GM12878 (cell line): Measurements from ENCODE around the gene PRMT7.

Experiments used
- CBX5 ChIP-seq: sonication (generic); IDR thresholded peaks from 2 replicates; pipeline ENCODE4 v1.6.1; 2016; ENCODE audit warnings: low read depth, moderate library complexity, mild to moderate bottlenecking, inconsistent platforms
- CTCF ChIP-seq, 3 experiments: IDR thresholded peaks in 2 of 3; conservative IDR thresholded peaks in 1 of 3; 2 replicates each; pipeline ENCODE4 v1.5.1; 2011; ENCODE audit warnings: low read depth in 3 of 3, low read length in 3 of 3, mild to moderate bottlenecking in 3 of 3, control low read depth in 2 of 3, moderate library complexity in 2 of 3, inconsistent platforms in 1 of 3, mixed read lengths in 1 of 3; ENCODE audit not compliant: control insufficient read depth in 2 of 3, insufficient read depth in 1 of 3; ENCODE audit errors: extremely low read depth in 1 of 3
- DPF2 ChIP-seq: fragments of 450-650 bp; IDR thresholded peaks from 2 replicates; pipeline ENCODE4 v1.6.1; 2017; ENCODE audit warnings: mild to moderate bottlenecking
- POLR2AphosphoS5 ChIP-seq: IDR thresholded peaks from 2 replicates; pipeline ENCODE4 v1.6.1; 2011; ENCODE audit warnings: mild to moderate bottlenecking, low read length, inconsistent platforms
- SMC3 ChIP-seq: IDR thresholded peaks from 2 replicates; pipeline ENCODE4 v1.6.1; 2011; ENCODE audit warnings: low read length, improper control_type of control experiment, borderline replicate concordance
- SPI1 ChIP-seq: IDR thresholded peaks from 2 replicates; pipeline ENCODE4 v1.6.1; 2011; ENCODE audit warnings: low read depth, mild to moderate bottlenecking, low read length, moderate library complexity, borderline replicate concordance; ENCODE audit not compliant: insufficient read depth
- TAF1 ChIP-seq: IDR thresholded peaks from 2 replicates; pipeline ENCODE4 v1.6.1; 2011; ENCODE audit warnings: mild to moderate bottlenecking, low read depth, low read length, borderline replicate concordance
- USF2 ChIP-seq: IDR thresholded peaks from 2 replicates; pipeline ENCODE4 v1.6.1; 2011; ENCODE audit warnings: low read depth, low read length, improper control_type of control experiment, borderline replicate concordance

GRCh38 chr16:68275611-68276191 is 35.1 kb upstream of the PRMT7 start:
- no peak for TF ChIP-seq SMC3
- no peak for TF ChIP-seq POLR2AphosphoS5
- TF ChIP-seq CTCF (IDR thresholded peaks at IDR 0.05 in 2 of 3, conservative IDR thresholded peaks at IDR 0.05 in 1 of 3; ENCODE audit: control insufficient read depth in 2 of 3, extremely low read depth in 1 of 3, insufficient read depth in 1 of 3, low read depth in 3 of 3, low read length in 3 of 3): no peak
- no peak; the same call in 1 of the 2 replicates for TF ChIP-seq DPF2
- TF ChIP-seq TAF1: no peak
- no peak for TF ChIP-seq CBX5
- TF ChIP-seq SPI1: no peak
- TF ChIP-seq USF2: no peak
